Fibroblast of skin of scalp (primary cell): ENCODE data around the gene CCDC148.
A peak's percentile ranks its signal among the peaks of the same experiment; 100 is the strongest.
"Not testable (repeated sequence)": the region's sequence is repeated elsewhere in the genome, so short reads cannot be mapped to it uniquely, and the experiment has no call there.

Experiments used
- DNase-seq: peaks from one replicate; pipeline ENCODE4 v3.0.0-alpha.2; 2013

The CCDC148 gene

GRCh38 chr2:158481116-158481515, 24.6 kb upstream of the CCDC148 start:
- DNase-seq, result no peak

DNA sequence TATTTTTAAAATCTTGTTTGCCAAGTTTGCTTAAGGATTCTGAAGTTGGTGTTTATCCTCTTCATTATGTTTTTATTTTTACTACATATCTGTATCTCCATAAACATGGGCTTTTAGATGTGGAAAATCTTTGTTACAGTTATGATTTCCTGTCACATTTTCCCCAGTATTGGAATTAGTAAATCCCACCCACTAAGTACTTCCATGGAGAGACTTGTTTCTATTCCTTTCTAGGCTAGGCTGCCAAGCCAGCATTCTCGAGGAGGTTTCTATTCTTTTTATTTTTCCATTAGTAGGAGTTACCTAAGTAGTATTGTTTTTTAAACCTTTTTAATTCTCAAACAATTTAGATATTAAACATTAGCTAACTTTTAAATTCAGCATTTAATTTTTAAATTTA, 22.3 kb upstream of the CCDC148 start:
- no peak for DNase-seq

GRCh38 chr2:158478237-158478636, 21.7 kb upstream of the CCDC148 start:
- no peak for DNase-seq

DNA sequence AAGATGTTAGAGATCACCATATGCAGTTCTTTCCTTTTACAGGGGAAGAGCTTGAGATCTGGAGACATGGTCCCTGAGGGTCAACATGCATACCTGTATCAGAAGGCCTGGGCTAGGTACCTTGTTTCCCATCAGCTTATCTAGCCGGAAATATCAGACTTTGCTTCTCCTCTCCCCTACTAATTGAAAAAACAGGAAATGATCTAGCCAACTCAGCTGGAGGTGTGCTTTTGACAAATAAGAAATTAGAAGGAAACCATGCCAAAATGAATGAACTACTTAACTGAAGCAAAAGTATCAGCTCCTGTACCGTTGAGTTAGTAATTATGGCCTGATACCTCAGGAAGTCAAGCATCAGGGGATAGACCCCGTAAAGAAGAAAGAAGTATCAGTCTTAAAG, 20.6 kb upstream of the CCDC148 start:
- DNase-seq, result no peak

GRCh38 chr2:158474526-158475011, 18.0 kb upstream of the CCDC148 start:
- not testable (repeated sequence) for DNase-seq

- DNase-seq, result no peak
Observed at GRCh38 chr2:158473719-158474392, 17.3 kb upstream of the CCDC148 start.

DNA sequence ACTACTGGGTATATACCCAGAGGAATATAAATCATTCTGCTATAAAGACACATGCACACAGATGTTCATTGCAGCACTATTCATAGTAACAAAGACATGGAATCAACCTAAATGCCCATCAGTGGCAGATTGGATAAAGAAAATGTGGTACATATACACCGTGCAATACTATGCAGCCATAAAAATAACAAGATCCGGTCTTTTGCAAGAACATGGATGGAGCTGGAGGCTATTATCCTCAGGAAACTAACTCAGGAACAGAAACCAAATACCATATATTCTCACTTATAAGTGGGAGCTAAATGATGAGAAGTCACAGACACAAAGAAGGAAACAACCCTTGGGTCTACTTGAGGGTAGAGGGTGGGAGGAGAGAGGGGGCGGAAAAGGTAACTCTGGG, 16.7 kb upstream of the CCDC148 start:
- not testable (repeated sequence) for DNase-seq

DNA sequence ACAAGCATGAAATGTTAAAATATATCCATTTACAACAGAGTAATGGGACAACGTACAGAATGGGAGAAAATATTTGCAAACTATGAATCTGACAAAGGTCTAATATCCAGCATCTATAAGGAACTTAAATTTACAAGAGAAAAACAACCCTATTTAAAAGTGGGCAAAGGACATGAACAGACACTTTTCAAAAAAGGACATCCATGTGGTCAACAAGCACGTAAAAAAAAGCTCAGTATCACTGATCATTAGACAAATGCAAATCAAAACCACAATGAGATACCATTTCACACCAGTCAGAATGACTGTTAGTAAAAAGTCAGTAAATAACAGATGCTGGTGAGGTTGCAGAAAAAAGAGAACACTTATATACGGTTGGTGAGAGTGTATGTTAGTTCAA, 16.3 kb upstream of the CCDC148 start:
- not testable (repeated sequence) for DNase-seq

- DNase-seq, result no peak
Observed at GRCh38 chr2:158467248-158467647, 10.7 kb upstream of the CCDC148 start.

DNA sequence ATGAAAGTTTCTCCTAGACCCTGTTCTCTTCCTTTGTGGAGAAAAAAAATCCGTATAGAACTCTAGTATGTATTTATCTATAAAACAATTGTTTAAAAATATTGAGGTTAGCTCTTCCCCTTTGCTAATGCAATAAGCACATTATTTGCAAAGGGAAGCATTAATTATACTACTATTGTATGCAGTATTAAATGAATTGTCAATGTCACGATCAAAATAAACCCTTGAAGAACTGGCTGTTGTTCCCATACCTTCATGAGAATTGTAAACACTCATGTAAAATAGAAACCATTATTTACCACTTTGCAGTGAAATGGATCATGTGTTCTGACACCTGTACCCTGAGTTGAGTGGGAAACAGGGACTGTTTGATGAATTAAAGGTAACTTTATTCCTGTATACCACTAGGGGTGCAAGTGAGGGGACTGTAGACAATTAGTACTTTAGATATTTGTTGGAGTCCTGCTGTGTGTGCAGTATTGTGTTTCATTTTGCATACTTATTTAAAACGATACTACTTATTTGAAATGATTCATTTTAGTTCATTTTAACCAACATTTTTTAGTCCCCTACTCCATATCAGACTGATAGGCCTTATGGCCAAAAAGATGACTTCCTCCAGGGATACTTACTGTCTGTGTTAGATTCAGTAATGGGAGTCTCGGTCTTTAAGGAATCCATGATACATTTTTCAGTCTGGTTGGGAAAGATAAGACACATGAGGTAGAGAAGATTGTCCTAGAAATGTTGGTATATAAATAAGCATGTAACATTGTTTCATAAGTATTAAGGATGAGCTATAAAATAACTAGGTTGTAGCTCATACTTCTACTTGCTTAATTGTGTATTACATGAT, 8.1 kb upstream of the CCDC148 start:
- no peak for DNase-seq

GRCh38 chr2:158463496-158464095, 7.0 kb upstream of the CCDC148 start:
- DNase-seq, result peak; percentile 19

DNA sequence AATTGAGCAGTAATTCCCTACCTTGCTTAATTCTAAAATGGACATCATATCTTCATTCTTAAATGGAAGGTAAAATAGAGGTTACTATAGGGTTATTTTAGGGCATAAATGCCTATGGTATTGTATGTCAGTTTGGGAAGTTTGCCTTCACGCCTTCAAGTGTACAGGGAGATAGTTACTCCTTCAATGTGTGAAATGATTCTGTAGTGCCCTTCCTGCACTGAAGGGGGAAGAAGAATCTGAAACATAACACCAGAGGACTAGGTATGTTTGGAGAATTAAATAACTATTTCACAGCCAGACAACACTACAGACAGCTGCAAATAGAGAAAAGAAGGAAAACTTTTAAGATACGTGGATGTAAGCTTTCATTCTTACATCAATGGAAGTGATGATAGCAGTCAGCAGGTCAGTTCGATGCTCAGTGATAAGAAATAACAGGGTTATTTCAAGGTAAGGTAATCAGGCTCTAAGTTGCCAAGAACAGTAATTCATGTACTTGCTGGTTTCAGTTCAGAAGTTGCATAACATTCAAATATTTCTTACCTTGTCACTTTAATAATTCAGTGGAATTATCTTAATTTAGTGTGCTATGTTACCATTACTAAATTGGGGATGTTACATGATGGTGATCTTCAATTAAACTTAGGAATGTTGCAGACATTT, 4.2 kb upstream of the CCDC148 start:
- peak; percentile 22 for DNase-seq

- DNase-seq, result no peak
Observed at GRCh38 chr2:158459161-158460003, 2.8 kb upstream of the CCDC148 start.

DNA sequence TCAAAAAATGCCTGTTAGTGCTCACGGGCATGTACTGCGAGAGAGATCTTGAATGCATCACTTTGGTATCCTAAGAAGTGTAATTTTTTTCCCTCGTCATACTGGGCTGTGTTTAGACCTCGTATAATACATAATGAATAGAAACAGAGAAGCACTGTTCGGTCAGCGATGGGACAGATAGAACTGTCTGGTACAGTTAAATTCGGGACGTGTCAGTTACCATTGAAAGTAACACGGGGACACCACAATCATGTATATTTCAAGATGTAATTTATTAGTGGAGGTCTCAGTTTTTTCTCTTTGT, 2.0 kb upstream of the CCDC148 start:
- peak; percentile 17 for DNase-seq

- DNase-seq, result peak; percentile 52
Observed at GRCh38 chr2:158457826-158458616, 1.5 kb upstream of the CCDC148 start.

DNA sequence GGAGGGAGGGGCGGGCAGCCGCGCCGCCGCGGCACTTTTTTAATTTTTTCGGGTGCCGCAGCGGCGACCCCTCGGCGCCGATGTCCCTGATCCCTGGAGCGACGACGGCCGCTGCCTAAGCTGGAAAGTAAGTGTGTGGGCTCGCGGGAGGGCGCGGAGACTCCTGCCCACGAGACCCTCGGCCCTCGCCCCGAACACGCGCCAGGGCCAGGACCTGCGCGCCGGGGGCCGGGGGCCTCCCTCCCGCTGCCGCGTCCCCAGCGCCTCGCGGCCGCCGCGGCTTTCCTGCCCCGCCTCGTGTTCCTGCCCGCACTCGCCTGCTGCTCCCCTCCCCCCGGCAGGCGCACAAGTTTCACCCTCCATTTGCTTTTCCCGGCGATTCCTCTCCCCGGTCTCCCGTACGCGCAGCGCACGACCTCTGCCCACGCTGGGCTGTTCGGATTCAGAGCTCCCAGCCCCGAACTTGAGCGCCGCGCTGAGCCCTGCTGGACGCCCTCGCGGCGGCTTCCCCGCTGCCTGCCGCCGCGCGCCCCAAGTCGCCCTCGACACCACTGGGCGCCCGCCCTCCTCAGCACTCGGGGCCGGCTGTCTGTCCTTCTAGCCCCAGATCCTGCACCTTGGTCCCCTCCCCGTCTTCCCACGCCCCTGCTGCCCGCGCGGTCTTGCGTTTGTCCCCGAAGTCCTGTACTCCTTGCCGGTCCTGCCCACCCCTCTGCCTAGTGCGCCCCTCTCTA, 706 bp upstream of the CCDC148 start:
- peak; percentile 65 for DNase-seq

GRCh38 chr2:158443606-158444005, 12.9 kb downstream of the CCDC148 start:
- no peak for DNase-seq

DNA sequence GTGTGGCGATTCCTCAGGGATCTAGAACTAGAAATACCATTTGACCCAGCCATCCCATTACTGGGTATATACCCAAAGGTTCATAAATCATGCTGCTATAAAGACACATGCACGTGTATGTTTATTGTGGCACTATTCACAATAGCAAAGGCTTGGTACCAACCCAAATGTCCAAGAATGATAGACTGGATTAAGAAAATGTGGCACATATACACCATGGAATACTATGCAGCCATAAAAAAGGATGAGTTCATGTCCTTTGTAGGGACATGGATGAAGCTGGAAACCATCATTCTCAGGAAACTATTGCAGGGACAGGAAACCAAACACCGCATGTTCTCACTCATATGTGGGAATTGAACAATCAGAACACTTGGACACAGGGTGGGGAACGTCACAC, 17.5 kb downstream of the CCDC148 start:
- not testable (repeated sequence) for DNase-seq

DNA sequence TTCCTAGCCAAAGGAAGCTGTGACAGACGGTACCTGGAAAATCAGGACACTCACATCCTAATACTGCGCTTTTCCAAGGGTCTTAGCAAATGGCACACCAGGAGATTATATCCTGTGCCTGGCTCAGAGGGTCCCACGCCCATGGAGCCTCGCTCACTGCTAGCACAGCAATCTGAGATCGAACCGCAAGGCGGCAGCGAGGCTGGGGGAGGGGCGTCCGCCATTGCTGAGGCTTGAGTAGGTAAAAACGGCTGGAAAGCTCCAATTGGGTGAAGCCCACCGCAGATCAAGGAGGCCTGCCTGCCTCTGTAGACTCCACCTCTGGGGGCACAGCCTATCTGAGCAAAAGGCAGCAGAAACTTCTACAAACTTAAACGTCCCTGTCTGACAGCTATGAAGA, 22.8 kb downstream of the CCDC148 start:
- DNase-seq, result not testable (repeated sequence)

DNA sequence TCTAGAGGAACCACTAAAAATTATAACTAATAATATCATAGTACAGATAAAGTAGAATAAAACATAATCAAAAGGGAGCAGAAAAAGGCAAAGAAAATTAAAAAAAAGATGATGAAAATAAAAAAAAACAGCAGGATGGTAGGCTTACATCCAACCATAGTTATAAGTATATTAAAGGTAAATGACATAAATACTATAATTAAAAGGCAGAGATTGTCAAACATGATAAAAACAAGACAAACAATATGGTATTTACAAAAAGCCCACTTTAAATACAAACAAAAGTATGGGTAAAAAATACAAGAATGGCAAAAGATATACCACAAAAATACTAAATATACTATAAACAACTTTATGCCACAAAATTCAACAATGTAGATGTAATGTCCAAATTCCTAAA, 24.4 kb downstream of the CCDC148 start:
- DNase-seq, result no peak

DNA sequence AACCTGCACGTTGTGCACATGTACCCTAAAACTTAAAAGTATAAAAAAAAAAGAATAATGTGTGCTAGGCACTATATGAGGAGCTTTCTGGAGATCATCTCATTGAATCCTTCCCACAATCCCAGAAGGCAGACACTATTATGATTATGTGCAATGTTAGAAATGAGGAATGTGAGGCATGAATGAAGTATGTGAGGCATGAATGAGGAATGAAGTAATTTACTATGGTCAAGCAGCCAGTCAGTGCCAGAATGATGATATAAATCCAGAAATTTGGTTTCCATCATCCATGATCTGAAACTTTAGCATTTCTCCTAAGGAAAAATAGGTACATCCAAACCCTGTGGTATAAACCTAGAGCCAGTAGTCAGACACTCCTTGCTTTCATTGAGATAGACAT, 42.0 kb downstream of the CCDC148 start:
- DNase-seq, result peak; percentile 88
